ENCODE measurements around the gene KSR1.

GRCh38 chr17:27526604-27527002 is 70.4 kb downstream of the KSR1 start:
- TF ChIP-seq ARNT (IDR thresholded peaks at IDR 0.05) (no peak), ELF4 (IDR thresholded peaks at IDR 0.05) (no peak), L3MBTL2 (conservative IDR thresholded peaks at IDR 0.05) (no peak), CTBP1 (IDR thresholded peaks at IDR 0.05; ENCODE audit: borderline replicate concordance) (no peak), TARDBP (IDR thresholded peaks at IDR 0.05) (no peak), FOXA1 (IDR thresholded peaks at IDR 0.05) (no peak), NFRKB (IDR thresholded peaks at IDR 0.05) (no peak), BHLHE40 (IDR thresholded peaks at IDR 0.05; ENCODE audit: borderline replicate concordance) (no peak), SP1 (IDR thresholded peaks at IDR 0.05) (no peak)
